GM12872 (cell line): ENCODE data around the gene RPL27A.

Experiments used
- TF ChIP-seq, protein P1 (sequence below): IDR thresholded peaks from 3 replicates; pipeline ENCODE4 v1.5.1; 2011; ENCODE audit warnings: low read depth, mild to moderate bottlenecking, low read length, moderate library complexity; ENCODE audit not compliant: insufficient read depth

RPL27A gene

DNA sequence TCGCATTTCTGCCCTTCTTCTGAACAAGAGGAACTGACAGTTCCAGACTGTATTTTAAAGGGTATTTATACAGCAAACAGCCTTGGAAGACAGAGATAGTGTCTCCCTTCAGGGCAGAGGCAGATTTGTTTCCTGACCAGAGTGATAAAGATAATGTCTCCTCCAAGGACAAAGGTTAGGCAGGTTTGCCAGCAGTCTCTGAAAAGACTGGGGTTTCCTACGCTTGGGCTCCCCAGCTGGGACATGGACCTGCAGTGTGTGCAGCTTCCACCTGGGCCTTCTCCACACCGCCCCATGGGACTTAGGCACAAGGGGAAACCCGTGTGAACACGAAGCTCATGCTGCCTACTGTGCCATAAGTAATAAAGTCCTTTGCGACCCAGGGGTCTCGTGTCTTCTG, 42.1 kb downstream of the RPL27A start:
- TF ChIP-seq, protein P1, sequence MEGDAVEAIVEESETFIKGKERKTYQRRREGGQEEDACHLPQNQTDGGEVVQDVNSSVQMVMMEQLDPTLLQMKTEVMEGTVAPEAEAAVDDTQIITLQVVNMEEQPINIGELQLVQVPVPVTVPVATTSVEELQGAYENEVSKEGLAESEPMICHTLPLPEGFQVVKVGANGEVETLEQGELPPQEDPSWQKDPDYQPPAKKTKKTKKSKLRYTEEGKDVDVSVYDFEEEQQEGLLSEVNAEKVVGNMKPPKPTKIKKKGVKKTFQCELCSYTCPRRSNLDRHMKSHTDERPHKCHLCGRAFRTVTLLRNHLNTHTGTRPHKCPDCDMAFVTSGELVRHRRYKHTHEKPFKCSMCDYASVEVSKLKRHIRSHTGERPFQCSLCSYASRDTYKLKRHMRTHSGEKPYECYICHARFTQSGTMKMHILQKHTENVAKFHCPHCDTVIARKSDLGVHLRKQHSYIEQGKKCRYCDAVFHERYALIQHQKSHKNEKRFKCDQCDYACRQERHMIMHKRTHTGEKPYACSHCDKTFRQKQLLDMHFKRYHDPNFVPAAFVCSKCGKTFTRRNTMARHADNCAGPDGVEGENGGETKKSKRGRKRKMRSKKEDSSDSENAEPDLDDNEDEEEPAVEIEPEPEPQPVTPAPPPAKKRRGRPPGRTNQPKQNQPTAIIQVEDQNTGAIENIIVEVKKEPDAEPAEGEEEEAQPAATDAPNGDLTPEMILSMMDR = no peak

GRCh38 chr11:8726395-8726794, 43.8 kb downstream of the RPL27A start:
- TF ChIP-seq, protein P1 = no peak

DNA sequence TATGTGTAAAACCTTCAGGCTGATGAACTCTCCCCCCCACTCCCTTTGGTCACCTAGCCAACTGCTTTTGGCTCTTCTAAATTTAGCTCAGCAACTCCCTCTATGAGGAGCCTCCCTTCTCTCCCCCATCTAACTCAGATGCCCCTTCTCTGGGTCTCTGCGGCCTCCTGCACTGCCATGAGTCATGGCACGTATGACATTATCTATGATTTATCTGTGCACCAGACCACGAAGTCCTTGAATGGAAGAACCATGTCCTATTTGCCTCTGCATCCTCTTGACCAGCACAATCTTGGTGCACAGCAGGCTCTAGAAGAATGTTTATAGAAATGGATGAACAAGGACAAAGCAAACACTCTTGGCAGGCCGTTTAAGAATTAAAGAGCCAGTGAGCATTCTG, 46.0 kb downstream of the RPL27A start:
- TF ChIP-seq, protein P1 = no peak

DNA sequence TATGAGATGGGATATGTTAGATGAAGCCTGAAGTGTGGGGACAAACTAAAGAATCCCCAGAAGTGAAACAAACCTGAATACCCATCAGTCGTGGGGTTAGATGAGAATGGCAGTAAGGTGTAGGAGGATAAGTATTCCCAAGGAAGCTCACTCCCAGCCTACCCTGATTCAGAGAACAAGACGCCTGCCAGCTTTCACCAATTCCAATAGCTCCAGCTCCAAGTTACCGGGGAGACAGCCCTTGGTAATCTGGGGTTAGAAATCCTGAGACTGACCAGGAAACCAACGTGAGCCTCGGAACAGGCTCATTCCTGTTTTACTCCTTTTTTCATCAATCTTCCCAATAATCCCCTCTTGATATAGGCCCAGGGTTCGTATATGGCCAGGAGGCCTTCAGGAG, 46.5 kb downstream of the RPL27A start:
- TF ChIP-seq, protein P1 = no peak

- TF ChIP-seq, protein P1 = no peak
These were observed 47.5 kb downstream of the RPL27A start for GRCh38 chr11:8729837-8730696.

DNA sequence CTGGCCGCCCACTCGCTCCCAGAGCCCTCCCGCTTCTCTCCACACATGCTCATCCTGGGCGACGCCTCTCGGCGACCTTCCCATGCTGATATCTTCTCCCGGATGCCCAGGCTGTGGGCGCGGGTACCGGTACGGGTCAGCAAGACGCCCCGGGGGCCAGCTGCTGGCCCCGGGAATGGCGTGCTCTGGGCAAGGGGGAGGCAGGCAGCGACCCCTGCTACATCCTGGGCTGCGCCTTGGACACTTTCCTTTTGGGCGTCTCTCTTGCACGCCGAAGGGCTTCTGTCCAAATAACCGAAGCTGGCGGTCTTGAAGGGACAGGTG, 48.1 kb downstream of the RPL27A start:
- TF ChIP-seq, protein P1 = no peak

GRCh38 chr11:8731647-8732323, 49.2 kb downstream of the RPL27A start:
- TF ChIP-seq, protein P1 = no peak
